IgD-negative memory B cell (primary cell): Measurements from ENCODE around the gene ATAD2B. TPM values are rescaled to one million over a fixed set of nuclear protein-coding genes. Genes with fewer than 3 reads are reported as not detected.
A peak's percentile ranks its signal among the peaks of the same experiment; 100 is the strongest.

ENCODE experiments used
- H3K27ac Mint-ChIP-seq, 3 donors: one replicate each; pipeline ENCODE4 v1.8.0; 2020 to 2022; ENCODE audit warnings: mild to moderate bottlenecking in 3 of 3, mixed read lengths in 3 of 3, moderate library complexity in 1 of 3
- H3K27me3 Mint-ChIP-seq: one replicate; pipeline ENCODE4 v1.8.0; 2021; ENCODE audit warnings: mixed read lengths
- H3K36me3 Mint-ChIP-seq: one replicate; pipeline ENCODE4 v1.8.0; 2020; ENCODE audit warnings: mild to moderate bottlenecking, mixed read lengths
- H3K4me1 Mint-ChIP-seq, 3 donors: one replicate each; pipeline ENCODE4 v1.8.0; 2020 to 2022; ENCODE audit warnings: mixed read lengths in 3 of 3, mild to moderate bottlenecking in 1 of 3
- H3K4me3 Mint-ChIP-seq, 4 donors: one replicate each; pipeline ENCODE4 v1.8.0; 2020 to 2022; ENCODE audit warnings: mild to moderate bottlenecking in 4 of 4, mixed read lengths in 4 of 4, moderate library complexity in 3 of 4
- H3K9me3 Mint-ChIP-seq, 3 donors: one replicate each; pipeline ENCODE4 v1.8.0; 2020 to 2021; ENCODE audit warnings: mixed read lengths in 3 of 3, mild to moderate bottlenecking in 1 of 3
- polyA plus RNA-seq: library from polyadenylated mRNA; unstranded; fragments of 300-500 nt; fragmentation: Illumina TruSeq; gene quantifications from one replicate; pipeline ENCODE4 v1.2.3, GENCODE V29; 2021

The ATAD2B gene
- polyA plus RNA-seq, 1 donor from 2014 or later, result 12.4 TPM

DNA sequence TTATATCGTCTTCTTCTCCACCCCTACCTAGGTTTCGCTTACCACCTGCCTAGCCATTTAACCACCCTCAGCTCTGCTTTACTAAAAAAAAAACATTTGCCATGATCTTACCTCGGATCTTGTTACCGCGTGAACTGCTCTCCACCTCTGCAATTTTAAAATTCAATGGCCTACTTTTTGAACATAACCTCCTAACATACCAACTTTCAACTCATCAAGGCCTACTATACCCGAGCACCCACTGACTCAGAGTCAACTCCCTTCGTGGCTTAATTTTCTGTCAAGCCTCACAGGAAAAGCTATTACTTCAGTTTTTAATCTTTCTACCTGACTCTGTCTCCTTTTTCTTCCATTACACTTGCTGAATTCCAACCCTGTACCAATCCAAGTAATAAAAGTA, 55.7 kb downstream of the ATAD2B start:
- Mint-ChIP-seq H3K9me3 (no peaks in the 10 kb centered on the region), H3K36me3 (peaks cover 15% of the 10 kb centered on the region), H3K4me3 (no peak overlapping the region), H3K4me1 (peaks cover 0 to 2% (median 2%) of the 10 kb centered on the region in 3 donors), H3K27me3 (no peaks in the 10 kb centered on the region), H3K27ac (peak overlapping the region in 1 of 3 donors; percentile 50)

DNA sequence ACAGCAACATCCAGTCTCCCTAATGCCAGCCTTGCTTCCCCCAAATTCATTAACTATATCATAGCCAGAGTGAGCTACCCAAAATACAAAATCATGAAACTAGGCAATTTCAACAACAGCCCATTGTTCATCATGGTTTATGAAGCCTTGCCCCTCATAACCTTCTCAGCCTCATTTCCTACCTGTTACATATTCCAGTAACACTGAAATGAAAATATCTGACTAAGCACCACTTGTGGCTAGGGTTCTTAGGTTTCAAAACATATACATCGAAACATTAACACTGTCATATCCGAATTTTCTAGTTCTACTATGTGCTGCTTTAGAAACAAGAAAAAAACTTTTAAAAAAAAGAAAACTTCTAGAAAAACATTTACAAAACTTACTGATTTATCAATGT, 59.5 kb downstream of the ATAD2B start:
- H3K27ac Mint-ChIP-seq, result no peak overlapping the region
- H3K27me3 Mint-ChIP-seq, result no peaks in the 10 kb centered on the region
- peaks cover 3 to 5% (median 5%) of the 10 kb centered on the region in 3 donors for H3K4me1 Mint-ChIP-seq
- peaks cover 10% of the 10 kb centered on the region for H3K36me3 Mint-ChIP-seq
- H3K4me3 Mint-ChIP-seq, result no peak overlapping the region
- no peaks in the 10 kb centered on the region for H3K9me3 Mint-ChIP-seq

DNA sequence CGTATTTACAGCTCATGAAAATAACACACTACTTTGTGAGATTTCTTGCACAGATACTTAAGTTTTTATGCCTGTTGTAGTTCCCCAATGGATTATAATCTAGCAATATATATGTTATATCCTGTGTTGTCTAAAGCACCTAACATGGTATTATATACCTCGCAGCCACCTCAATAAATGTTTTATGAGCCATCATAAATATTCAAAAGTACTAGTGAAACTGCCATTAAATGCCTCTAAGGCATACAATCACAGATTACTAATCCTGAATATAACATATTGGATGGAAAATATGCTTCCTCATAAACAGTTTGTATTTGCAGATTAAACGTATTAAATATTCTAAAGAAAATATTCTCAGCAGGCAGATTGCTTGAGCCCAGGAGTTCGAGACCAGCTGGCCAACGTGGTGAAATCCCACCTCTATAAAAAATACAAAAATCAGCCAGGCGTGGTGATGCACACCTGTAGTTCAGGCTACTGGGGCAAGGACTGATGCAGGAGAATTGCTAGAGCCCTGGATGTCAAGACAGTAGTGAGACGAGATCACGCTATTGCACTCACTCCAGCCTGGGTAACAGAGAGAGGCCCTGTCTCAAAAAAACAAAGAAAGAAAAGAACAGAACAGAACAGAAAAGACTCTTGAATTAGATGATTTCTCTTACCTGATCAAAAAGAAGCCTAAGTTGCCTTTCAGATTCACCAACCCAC, 64.1 kb downstream of the ATAD2B start:
- Mint-ChIP-seq H3K27me3 (no peaks in the 10 kb centered on the region), H3K4me1 (peaks cover 4 to 5% (median 5%) of the 10 kb centered on the region in 3 donors), H3K27ac (no peak overlapping the region), H3K9me3 (no peaks in the 10 kb centered on the region), H3K4me3 (no peak overlapping the region), H3K36me3 (peaks cover 7% of the 10 kb centered on the region)

DNA sequence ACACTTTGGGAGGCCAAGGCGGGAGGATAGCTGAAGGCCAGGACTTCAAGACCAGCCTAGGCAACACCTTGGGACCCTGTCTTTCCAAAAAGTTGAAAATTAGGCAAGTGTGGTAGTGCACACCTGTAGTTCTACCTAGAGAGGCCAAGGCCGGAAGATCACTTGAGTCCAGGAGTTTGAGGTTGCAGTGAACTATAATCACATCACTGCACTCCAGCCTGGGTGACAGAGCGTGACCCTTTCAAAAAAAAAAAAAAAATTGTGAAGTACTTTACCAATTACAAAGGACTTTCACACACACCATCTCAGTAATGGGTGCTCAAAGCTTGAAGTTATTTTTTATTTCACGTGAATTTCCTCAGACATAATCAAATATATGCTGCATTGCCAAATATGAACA, 65.0 kb downstream of the ATAD2B start:
- Mint-ChIP-seq H3K4me1 (peaks cover 2 to 5% (median 4%) of the 10 kb centered on the region in 3 donors), H3K36me3 (peaks cover 4% of the 10 kb centered on the region), H3K9me3 (no peaks in the 10 kb centered on the region), H3K27me3 (no peaks in the 10 kb centered on the region), H3K4me3 (no peak overlapping the region), H3K27ac (no peak overlapping the region)

DNA sequence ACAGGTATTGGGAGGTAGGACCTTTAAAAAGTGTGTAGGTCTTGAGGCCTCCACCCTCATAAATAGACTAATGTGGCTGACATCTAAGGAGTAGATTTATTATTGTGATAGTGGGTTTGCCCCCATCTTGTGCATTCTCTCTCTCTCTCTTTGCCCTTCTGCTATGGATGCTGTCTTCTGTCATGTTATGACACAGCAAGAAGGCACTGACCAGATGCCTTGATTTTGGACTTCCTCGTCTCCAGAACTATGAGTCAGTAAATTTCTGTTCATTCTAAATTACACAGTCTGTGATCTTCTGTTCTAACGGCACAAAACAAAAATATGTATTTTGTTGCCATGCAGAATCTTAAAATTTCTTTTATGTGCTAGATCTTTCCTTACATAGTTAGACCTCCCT, 66.9 kb downstream of the ATAD2B start:
- Mint-ChIP-seq H3K36me3 (peaks cover 6% of the 10 kb centered on the region), H3K4me3 (no peak overlapping the region)

DNA sequence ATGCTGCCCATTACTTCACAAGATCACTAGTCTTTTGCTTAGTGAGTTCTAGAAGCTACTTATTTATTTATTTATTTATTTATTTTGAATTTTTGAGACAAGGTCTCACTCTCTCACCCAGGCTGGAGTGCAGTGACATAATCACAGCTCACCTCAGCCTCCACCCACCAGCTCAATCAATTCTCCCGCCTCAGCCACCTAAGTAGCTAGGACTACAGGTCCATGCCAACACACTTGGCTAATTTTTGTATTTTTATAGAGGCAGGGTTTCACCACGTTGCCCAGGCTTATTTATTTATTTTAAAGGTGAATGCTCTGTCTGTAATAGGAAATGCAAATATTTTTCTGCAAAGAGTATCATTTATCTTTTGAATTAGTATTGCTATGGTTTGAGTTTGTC, 67.7 kb downstream of the ATAD2B start:
- no peak overlapping the region for H3K4me3 Mint-ChIP-seq
- peaks cover 2 to 5% (median 4%) of the 10 kb centered on the region in 3 donors for H3K4me1 Mint-ChIP-seq
- peaks cover 6% of the 10 kb centered on the region for H3K36me3 Mint-ChIP-seq
- H3K27me3 Mint-ChIP-seq, result no peaks in the 10 kb centered on the region
- no peaks in the 10 kb centered on the region for H3K9me3 Mint-ChIP-seq
- no peak overlapping the region for H3K27ac Mint-ChIP-seq

More for the DNA sequence above, 66.9 kb downstream of the ATAD2B start:
- Mint-ChIP-seq H3K27ac (no peak overlapping the region), H3K27me3 (no peaks in the 10 kb centered on the region), H3K9me3 (no peaks in the 10 kb centered on the region), H3K4me1 (peaks cover 2 to 5% (median 4%) of the 10 kb centered on the region in 3 donors)

DNA sequence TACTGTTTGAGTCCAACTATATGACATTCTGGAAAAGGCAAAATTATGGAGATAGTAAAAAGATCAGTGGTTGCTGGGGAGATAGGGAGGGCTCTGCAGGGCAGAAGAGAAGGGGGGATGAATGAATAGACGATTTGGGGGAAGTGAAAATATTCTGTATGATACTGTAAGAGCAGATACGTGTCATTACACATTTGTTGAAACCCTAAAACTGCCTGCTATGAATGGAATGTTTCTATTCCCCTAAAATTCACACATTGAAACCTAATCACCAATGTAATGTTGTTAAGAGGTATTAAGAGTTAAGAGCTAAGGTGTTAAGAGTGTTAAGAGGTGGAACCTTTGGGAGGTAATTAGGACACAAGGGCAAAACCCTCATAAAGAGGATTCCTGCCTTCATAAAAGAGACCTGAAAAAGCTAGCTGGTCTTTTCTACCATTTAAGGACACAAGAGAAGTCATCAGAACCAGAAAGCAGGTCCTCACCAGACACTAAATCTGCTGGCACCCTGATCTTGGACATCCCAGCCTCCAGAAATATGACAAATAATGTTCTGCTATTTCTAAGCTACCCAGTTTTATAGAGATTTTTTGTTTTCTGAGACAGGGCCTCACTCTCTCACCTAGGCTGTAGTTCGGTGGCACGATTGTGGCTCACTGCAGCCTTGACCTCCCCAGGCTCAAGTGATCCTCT, 76.2 kb downstream of the ATAD2B start:
- Mint-ChIP-seq H3K4me3 (no peak overlapping the region), H3K9me3 (no peaks in the 10 kb centered on the region), H3K36me3 (peaks cover 2% of the 10 kb centered on the region), H3K27ac (peak overlapping the region in 2 of 3 donors; percentile 39 to 50), H3K27me3 (no peaks in the 10 kb centered on the region), H3K4me1 (peaks cover 8 to 11% (median 10%) of the 10 kb centered on the region in 3 donors)

DNA sequence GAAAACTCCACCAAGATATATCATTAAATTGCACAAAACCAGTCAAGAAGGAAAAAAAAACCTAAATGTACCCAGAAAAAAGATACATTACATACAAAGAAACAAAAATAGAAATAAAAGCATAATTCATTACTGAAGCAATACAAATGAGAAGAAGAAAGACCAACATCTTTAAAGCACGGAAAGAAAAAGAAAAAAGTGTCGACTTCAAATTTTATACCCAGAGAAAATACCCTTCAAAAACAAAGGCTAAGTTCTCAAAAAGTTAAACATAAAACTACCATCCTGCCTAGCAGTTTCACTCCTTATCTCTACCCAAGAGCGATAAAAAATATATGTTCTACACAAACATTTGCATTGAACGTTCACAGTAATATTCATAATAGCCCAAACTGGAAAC, 82.0 kb downstream of the ATAD2B start:
- Mint-ChIP-seq H3K36me3 (peaks cover 21% of the 10 kb centered on the region), H3K4me3 (no peak overlapping the region), H3K27ac (no peak overlapping the region), H3K9me3 (no peaks in the 10 kb centered on the region), H3K4me1 (peaks cover 5 to 13% (median 6%) of the 10 kb centered on the region in 3 donors), H3K27me3 (no peaks in the 10 kb centered on the region)

DNA sequence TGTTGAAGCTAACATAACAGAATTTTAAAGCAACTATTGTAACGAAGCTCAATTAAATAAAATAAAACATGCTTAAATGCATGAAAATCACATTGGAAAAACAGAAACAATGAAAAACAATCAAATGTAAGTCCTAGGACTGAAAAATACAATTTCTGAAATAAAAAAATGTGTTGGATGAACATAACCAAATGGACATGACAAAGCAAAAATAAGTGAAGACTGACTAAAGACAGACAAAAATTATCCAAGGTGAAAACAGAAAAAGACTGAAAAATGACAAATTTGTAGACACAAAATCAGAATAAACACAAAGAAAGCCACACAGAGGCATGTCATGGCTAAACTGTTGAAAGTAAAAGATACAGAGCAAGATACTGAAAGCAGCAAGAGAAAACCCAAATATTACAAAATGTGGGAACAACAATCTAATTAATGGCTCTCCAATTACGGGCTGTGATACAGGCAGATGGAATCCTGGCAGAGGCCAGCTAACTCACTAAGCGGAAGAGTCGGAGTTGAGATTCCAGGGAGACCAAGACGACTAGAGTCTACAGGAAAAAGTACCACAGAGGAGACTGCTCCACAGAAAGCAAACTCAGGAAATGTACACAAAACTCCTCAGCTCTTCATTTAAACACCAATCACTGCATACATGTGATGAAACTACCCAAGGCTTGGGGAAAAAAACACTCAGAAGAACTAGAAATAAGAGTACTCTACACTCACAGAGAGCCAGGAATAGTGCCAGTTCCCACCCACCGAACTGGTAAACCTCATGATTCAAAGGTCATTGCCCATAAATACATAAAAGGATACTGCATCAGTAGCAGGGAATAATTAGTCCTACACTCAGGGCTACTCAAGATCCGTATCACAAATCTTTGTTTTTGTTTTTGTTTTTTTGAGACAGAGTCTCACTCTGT, 83.6 kb downstream of the ATAD2B start:
- H3K4me1 Mint-ChIP-seq, result peaks cover 5 to 13% (median 6%) of the 10 kb centered on the region in 3 donors
- no peaks in the 10 kb centered on the region for H3K9me3 Mint-ChIP-seq
- H3K4me3 Mint-ChIP-seq, result no peak overlapping the region
- H3K27ac Mint-ChIP-seq, result no peak overlapping the region
- peaks cover 21% of the 10 kb centered on the region for H3K36me3 Mint-ChIP-seq
- no peaks in the 10 kb centered on the region for H3K27me3 Mint-ChIP-seq

DNA sequence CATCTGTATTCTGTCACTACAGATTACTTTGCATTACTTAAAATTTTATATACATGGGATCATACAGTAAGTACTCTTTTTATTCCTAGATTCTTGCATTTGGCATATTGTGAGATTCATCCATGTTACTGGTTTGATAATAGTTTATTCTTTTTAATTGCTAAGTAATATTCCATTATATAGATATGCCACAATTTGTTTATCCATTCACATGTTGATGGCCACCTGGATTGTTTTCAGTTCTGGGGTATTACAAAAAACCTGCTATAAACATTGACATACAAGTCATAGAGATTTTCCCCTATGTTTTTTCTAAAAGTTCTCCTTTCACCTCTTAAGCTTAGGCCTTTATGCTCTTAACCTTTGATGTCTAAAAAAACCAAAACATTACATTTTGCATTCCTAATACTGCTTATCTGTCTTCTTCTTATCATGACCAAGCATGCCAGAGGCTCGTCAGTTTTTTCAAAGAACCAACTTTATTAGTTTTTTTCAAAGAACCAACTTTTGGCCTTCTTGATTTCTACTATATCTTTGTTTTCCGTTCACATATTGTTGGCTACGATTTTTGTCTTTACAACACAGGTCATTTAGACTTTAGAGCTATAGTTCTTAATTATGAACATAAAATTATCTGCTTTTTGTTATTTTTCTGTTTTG, 86.9 kb downstream of the ATAD2B start:
- H3K4me3 Mint-ChIP-seq, result no peak overlapping the region
- no peak overlapping the region for H3K27ac Mint-ChIP-seq
- no peaks in the 10 kb centered on the region for H3K27me3 Mint-ChIP-seq
- peaks cover 23% of the 10 kb centered on the region for H3K36me3 Mint-ChIP-seq
- no peaks in the 10 kb centered on the region for H3K9me3 Mint-ChIP-seq
- H3K4me1 Mint-ChIP-seq, result peaks cover 5 to 10% (median 6%) of the 10 kb centered on the region in 3 donors

DNA sequence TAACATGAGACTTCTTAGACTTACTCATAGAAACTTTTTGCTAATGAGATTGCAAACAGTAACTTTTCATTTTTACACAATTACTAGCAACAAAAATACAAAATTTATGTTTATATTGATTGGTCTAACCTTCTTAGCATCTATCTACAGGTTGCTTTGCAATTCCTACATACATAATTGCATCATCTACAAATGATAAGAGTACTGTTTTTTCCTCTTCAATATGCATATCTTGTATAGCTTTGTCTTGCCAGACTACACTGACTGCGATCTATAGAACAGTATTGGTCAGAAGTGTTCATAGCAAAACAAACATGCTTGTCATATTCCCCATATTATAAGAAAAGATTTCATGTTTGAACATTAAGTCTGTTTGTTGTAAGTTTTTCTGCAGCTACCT, 87.9 kb downstream of the ATAD2B start:
- peaks cover 4 to 6% (median 5%) of the 10 kb centered on the region in 3 donors for H3K4me1 Mint-ChIP-seq
- H3K4me3 Mint-ChIP-seq, result no peak overlapping the region
- no peaks in the 10 kb centered on the region for H3K9me3 Mint-ChIP-seq
- H3K36me3 Mint-ChIP-seq, result peaks cover 21% of the 10 kb centered on the region
- H3K27ac Mint-ChIP-seq, result no peak overlapping the region
- H3K27me3 Mint-ChIP-seq, result no peaks in the 10 kb centered on the region

DNA sequence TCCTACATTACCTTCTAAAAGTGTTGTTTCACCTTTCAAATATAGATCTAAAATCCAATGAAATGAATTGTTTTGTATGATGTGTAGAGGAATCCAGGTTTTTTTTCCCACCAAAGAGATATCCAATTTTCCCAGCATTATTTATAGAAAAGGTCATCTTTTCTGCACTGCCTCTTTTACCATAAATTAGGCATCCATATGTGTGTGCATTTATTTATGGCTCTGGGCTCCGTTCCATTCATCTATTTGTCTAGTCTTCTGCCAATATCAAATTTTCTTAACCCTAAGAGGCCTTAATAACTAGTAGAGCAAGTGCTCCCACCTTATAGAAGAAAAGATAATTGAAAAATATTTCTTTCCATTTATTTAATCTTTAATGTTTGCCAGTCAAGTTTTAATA, 88.3 kb downstream of the ATAD2B start:
- Mint-ChIP-seq H3K4me3 (no peak overlapping the region), H3K27ac (no peak overlapping the region), H3K9me3 (no peaks in the 10 kb centered on the region), H3K27me3 (no peaks in the 10 kb centered on the region), H3K4me1 (peaks cover 4 to 6% (median 5%) of the 10 kb centered on the region in 3 donors), H3K36me3 (peaks cover 21% of the 10 kb centered on the region)

DNA sequence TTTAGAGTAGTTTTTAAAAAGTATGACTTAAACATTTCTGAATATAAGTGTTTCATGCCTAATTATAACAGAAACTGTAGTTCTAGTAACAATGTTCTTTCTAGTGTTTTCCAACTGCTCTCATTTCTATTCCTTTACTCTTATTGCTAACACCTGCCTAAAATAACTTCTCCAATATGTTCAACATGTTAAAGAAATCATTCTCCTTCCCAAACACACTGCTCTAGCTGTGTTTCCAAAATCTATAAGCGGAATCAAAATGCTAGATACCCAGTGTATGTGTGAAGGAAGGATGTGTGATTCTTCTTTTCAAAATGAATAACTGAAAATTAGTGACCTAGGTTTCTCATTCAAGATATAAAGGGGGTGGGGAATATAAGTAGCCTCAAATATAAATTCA, 89.1 kb downstream of the ATAD2B start:
- Mint-ChIP-seq H3K4me1 (peaks cover 0 to 2% (median 0%) of the 10 kb centered on the region in 3 donors), H3K4me3 (no peak overlapping the region), H3K27ac (no peak overlapping the region), H3K9me3 (no peaks in the 10 kb centered on the region), H3K36me3 (peaks cover 16% of the 10 kb centered on the region), H3K27me3 (no peaks in the 10 kb centered on the region)

DNA sequence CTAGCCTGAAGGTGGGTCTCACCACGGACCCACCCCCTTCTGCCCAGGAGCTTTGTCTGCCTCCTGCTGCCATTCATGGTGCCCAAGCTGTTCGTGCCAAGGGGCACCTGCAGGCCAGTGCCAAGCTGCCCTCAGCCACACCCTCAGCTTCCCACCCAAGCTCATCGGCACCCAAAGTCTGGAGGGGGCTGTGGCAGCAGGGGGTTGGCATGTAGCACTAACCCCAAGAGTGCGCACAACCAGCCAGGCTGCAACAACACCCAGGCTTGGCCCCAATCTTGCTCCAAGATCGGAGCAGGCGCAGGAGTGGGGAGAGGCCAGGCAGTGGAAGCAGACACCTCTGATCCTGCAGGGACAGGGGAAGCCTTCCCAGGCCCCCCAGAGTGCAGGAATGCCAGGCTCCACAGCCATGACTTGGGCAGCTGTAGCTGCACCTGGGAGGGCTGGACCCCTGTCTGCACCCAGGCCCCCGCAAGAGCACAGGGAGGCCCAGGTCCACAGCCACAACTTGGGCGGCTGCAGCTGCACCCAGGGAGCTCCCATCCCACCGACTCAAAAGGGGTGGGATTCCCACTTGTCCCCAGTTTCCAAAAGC, 89.9 kb downstream of the ATAD2B start:
- no peak overlapping the region for H3K27ac Mint-ChIP-seq
- H3K36me3 Mint-ChIP-seq, result peaks cover 14% of the 10 kb centered on the region
- H3K9me3 Mint-ChIP-seq, result no peaks in the 10 kb centered on the region
- no peaks in the 10 kb centered on the region for H3K27me3 Mint-ChIP-seq
- H3K4me3 Mint-ChIP-seq, result no peak overlapping the region
- peaks cover 0 to 2% (median 0%) of the 10 kb centered on the region in 3 donors for H3K4me1 Mint-ChIP-seq
